B cell (primary cell): ENCODE data around the gene CUL9. TPM values are rescaled to one million over a fixed set of nuclear protein-coding genes. Genes with fewer than 3 reads are reported as not detected.

Source experiments
- ATAC-seq: fragments of 200-7000 bp; cut with Tn5 transposase; one replicate; pipeline ENCODE4 v1.10.0; 2021; ENCODE audit warnings: low read depth, mild to moderate bottlenecking, moderate number of reproducible peaks, moderate library complexity
- CTCF ChIA-PET: fragments of 350-600 bp; sonication (Branson Sonifier 250); formaldehyde crosslinking; loops from one replicate; lab custom pipeline; 2021; ENCODE audit warnings: antibody characterized with exemption, inconsistent platforms; lab: Charles Lee
- POLR2A ChIA-PET: fragments of 350-600 bp; sonication (Branson Sonifier 250); formaldehyde crosslinking; loops from one replicate; lab custom pipeline; 2021; ENCODE audit warnings: antibody characterized with exemption; lab: Charles Lee
- DNase-seq: peaks from one replicate; pipeline ENCODE4 v3.0.0; 2013
- H2AFZ ChIP-seq: 2 replicates; pipeline ENCODE4 v1.6.1; 2012; ENCODE audit warnings: mild to moderate bottlenecking, low read depth, low read length; ENCODE audit not compliant: insufficient read depth, poor library complexity, severe bottlenecking
- H3K27ac ChIP-seq, 2 donors: 1 replicate in 1 of 2; 2 replicates in 1 of 2; pipeline ENCODE4 v1.5.1; 2012 to 2013; ENCODE audit warnings: low read length in 2 of 2, mild to moderate bottlenecking in 2 of 2, moderate library complexity in 1 of 2
- H3K27me3 ChIP-seq, 4 experiments: fragments of 200-600 bp in 1 of 4; sonication (generic) in 1 of 4; replicated peaks in 1 of 4; 1 replicate in 2 of 4; 2 replicates in 2 of 4; pipeline versions ENCODE4 v1.6.1 to v1.7.0; 2013 to 2016; ENCODE audit warnings: low read length in 3 of 4, mild to moderate bottlenecking in 2 of 4, mixed read lengths in 1 of 4, moderate library complexity in 1 of 4; ENCODE audit not compliant: insufficient read depth in 4 of 4, control insufficient read depth in 3 of 4; ENCODE audit errors: control extremely low read depth in 1 of 4
- H3K36me3 ChIP-seq, 2 experiments: replicated peaks in 1 of 2; 1 replicate in 1 of 2; 2 replicates in 1 of 2; pipeline versions ENCODE4 v1.6.1 to v1.7.1; 2013; ENCODE audit warnings: low read length in 1 of 2; ENCODE audit not compliant: insufficient read depth in 2 of 2, control insufficient read depth in 1 of 2; ENCODE audit errors: control extremely low read depth in 1 of 2, extremely low read depth in 1 of 2
- H3K4me1 ChIP-seq, 2 donors: fragments of 200-600 bp in 1 of 2; sonication (generic) in 1 of 2; 1 replicate in 1 of 2; 2 replicates in 1 of 2; pipeline versions ENCODE4 v1.5.1 to v1.6.1; 2013 to 2017; ENCODE audit warnings: low read length in 2 of 2; ENCODE audit not compliant: control insufficient read depth in 2 of 2, insufficient read depth in 2 of 2
- H3K4me2 ChIP-seq: replicated peaks from 2 replicates; pipeline ENCODE3; 2012; ENCODE audit warnings: mild to moderate bottlenecking, low read depth, low read length; ENCODE audit not compliant: poor library complexity, severe bottlenecking
- H3K4me3 ChIP-seq, 5 experiments: fragments of 200-600 bp in 1 of 5; sonication (generic) in 1 of 5; 1 replicate in 3 of 5; 2 replicates in 2 of 5; pipeline versions ENCODE4 v1.5.1 to v1.7.0; 2011 to 2016; ENCODE audit warnings: low read length in 4 of 5, mild to moderate bottlenecking in 4 of 5, low read depth in 2 of 5, control low read depth in 1 of 5, moderate library complexity in 1 of 5; ENCODE audit not compliant: insufficient read depth in 1 of 5; ENCODE audit errors: control extremely low read depth in 1 of 5, extremely low read depth in 1 of 5
- H3K79me2 ChIP-seq: fragments of 200-600 bp; sonication (generic); one replicate; pipeline ENCODE4 v1.6.0; 2016; ENCODE audit warnings: low read length; ENCODE audit not compliant: control insufficient read depth, insufficient read depth
- H3K9ac ChIP-seq: fragments of 200-600 bp; sonication (generic); 2 replicates; pipeline ENCODE4 v1.6.1; 2017; ENCODE audit warnings: mild to moderate bottlenecking, low read length, moderate library complexity
- H3K9me3 ChIP-seq, 3 donors: one replicate each; pipeline versions ENCODE4 v1.6.1 to v1.7.1; 2013; ENCODE audit warnings: low read length in 2 of 3; ENCODE audit not compliant: control insufficient read depth in 2 of 3, insufficient read depth in 1 of 3; ENCODE audit errors: control extremely low read depth in 1 of 3
- H4K20me1 ChIP-seq: 2 replicates; pipeline ENCODE4 v1.6.0; 2012; ENCODE audit warnings: mild to moderate bottlenecking, low read length; ENCODE audit not compliant: insufficient read depth, control insufficient read depth, poor library complexity, severe bottlenecking
- H3K27ac Mint-ChIP-seq: one replicate; pipeline ENCODE4 v1.8.0; 2021; ENCODE audit warnings: mixed read lengths
- H3K27me3 Mint-ChIP-seq: one replicate; pipeline ENCODE4 v1.8.0; 2021; ENCODE audit warnings: mixed read lengths
- H3K4me1 Mint-ChIP-seq: one replicate; pipeline ENCODE4 v1.8.0; 2021; ENCODE audit warnings: mixed read lengths
- H3K4me3 Mint-ChIP-seq: one replicate; pipeline ENCODE4 v1.8.0; 2021; ENCODE audit warnings: mixed read lengths
- H3K9me3 Mint-ChIP-seq: one replicate; pipeline ENCODE4 v1.8.0; 2022; ENCODE audit warnings: mixed read lengths; ENCODE audit not compliant: insufficient read depth
- CTCF ChIP-seq: fragments of 200-600 bp; IDR thresholded peaks from one replicate; pipeline ENCODE4 v1.8.0; 2022; ENCODE audit warnings: antibody characterized with exemption, mild to moderate bottlenecking
- EZH2 ChIP-seq: IDR thresholded peaks from 2 replicates; pipeline ENCODE4 v1.6.1; 2012; ENCODE audit warnings: borderline replicate concordance, low read depth, mild to moderate bottlenecking, moderate library complexity, low read length; ENCODE audit not compliant: insufficient read depth, poor library complexity, severe bottlenecking
- WGBS: methylation state at CpG from one replicate; pipeline ENCODE4 v1.1.5; 2013; ENCODE audit warnings: missing lambda C conversion rate; ENCODE audit not compliant: insufficient coverage; 5-methylcytosine and 5-hydroxymethylcytosine counted together
- intact Hi-C: fragments of 100-400 bp; cut with micrococcal nuclease; formaldehyde crosslinking; loops from one replicate; pipeline ENCODE4 v1.10.0; 2022
- polyA plus RNA-seq: library from polyadenylated mRNA; depleted of rRNA; stranded (reverse); fragments of >200 nt; gene quantifications from 2 replicates; pipeline ENCODE4 v1.2.3, GENCODE V29; 2012
- total RNA-seq, 2 donors: library from RNA; stranded (reverse); fragments of 120-200 nt in 1 of 2; gene quantifications; 1 replicate in 1 of 2; 2 replicates in 1 of 2; pipeline versions ENCODE4 v1.2.3 to v1.2.4, GENCODE V29; 2013 to 2022

The CUL9 gene
- total and polyA plus RNA-seq, 2 donors (not counting 1 experiment from before 2014, with no cell fraction given) = 98.0 to 110 TPM

- 93% methylated on average over 19 of the region's 20 CpGs for WGBS
- no peak overlapping the region for H3K9ac ChIP-seq
- peaks cover 32 to 42% of the 10 kb centered on the region in 2 donors for H3K4me1 ChIP-seq
- DNase-seq (no peak), ATAC-seq (no peak)
- TF ChIP-seq EZH2 (no peak), CTCF (no peak)
- no peak overlapping the region for H3K4me3 Mint-ChIP-seq
- H3K27ac ChIP-seq = peak overlapping the region in 1 of 2 donors; percentile 99
- no peaks in the 10 kb centered on the region for H3K27me3 Mint-ChIP-seq
- H3K9me3 ChIP-seq = no peaks in the 10 kb centered on the region
- peaks cover 42% of the 10 kb centered on the region for H3K79me2 ChIP-seq
- peaks cover 36% of the 10 kb centered on the region for H3K4me1 Mint-ChIP-seq
- H4K20me1 ChIP-seq = no peaks in the 10 kb centered on the region
- no peak overlapping the region for H3K4me2 ChIP-seq
- peaks cover 0 to 41% of the 10 kb centered on the region in 2 experiments for H3K36me3 ChIP-seq
- intact Hi-C loops = loop anchor here (10.0 kb wide), 1 partner anchor 403 kb away; the partner anchor contains the start of gene GTPBP2
- H3K4me3 ChIP-seq = no peak overlapping the region
- H3K9me3 Mint-ChIP-seq = no peaks in the 10 kb centered on the region
- H2AFZ ChIP-seq = no peak overlapping the region
- CTCF ChIA-PET = interaction anchor here (0.6 to 1.2 kb wide), 4 partner anchors 9 to 1166 kb away, joined by 3 to 4 read pairs (median 3); partner anchors contain the start of gene CDC5L
- no peaks in the 10 kb centered on the region for H3K27me3 ChIP-seq
- peak overlapping the region; percentile 74 for H3K27ac Mint-ChIP-seq
- POLR2A ChIA-PET = no interaction called here
Observed at GRCh38 chr6:43221046-43221972, 39.3 kb downstream of the CUL9 start.
